HepG2 (cell line): Measurements from ENCODE around the gene KIF23. TPM values are rescaled to one million over a fixed set of nuclear protein-coding genes. Genes with fewer than 3 reads are reported as not detected.

Experiments
- HNF4G ChIP-seq, 2 experiments: sonication (generic) in 1 of 2; formaldehyde crosslinking in 1 of 2; IDR thresholded peaks; 2 replicates each; pipeline versions ENCODE4 v1.4.0 to v1.6.1; 2011 to 2020; ENCODE audit warnings: borderline replicate concordance in 2 of 2, low read depth in 2 of 2, mild to moderate bottlenecking in 2 of 2, low read length in 1 of 2, missing genetic modification reagents in 1 of 2, moderate library complexity in 1 of 2
- IKZF1 ChIP-seq: fragments of 450-650 bp; IDR thresholded peaks from 2 replicates; pipeline ENCODE4 v1.7.1; 2016
- KLF13 ChIP-seq: sonication (generic); formaldehyde crosslinking; IDR thresholded peaks from 2 replicates; pipeline ENCODE4 v1.4.0; 2020; ENCODE audit warnings: mild to moderate bottlenecking, missing genetic modification reagents
- RFXAP ChIP-seq: sonication (generic); formaldehyde crosslinking; IDR thresholded peaks from 2 replicates; pipeline ENCODE4 v1.4.0; 2020; ENCODE audit warnings: missing genetic modification reagents, borderline replicate concordance
- SETDB1 ChIP-seq: sonication (generic); formaldehyde crosslinking; IDR thresholded peaks from 2 replicates; pipeline ENCODE4 v1.5.1; 2020; ENCODE audit warnings: missing genetic modification reagents, mild to moderate bottlenecking, borderline replicate concordance
- ZNF296 ChIP-seq: sonication (generic); formaldehyde crosslinking; conservative IDR thresholded peaks from 2 replicates; pipeline ENCODE4 v1.5.0; 2020; ENCODE audit warnings: mild to moderate bottlenecking, missing genetic modification reagents
- ZNF329 ChIP-seq: sonication (generic); formaldehyde crosslinking; IDR thresholded peaks from 2 replicates; pipeline ENCODE4 v1.9.0; 2021; ENCODE audit warnings: low read depth, mild to moderate bottlenecking, missing genetic modification reagents
- ZNF781 ChIP-seq: sonication (generic); formaldehyde crosslinking; IDR thresholded peaks from 2 replicates; pipeline ENCODE4 v1.5.1; 2020; ENCODE audit warnings: borderline replicate concordance, mild to moderate bottlenecking, missing genetic modification reagents; ENCODE audit errors: not compliant biosample characterization
- ZNF839 ChIP-seq: sonication (generic); formaldehyde crosslinking; IDR thresholded peaks from 2 replicates; pipeline ENCODE4 v1.4.0; 2020; ENCODE audit warnings: missing genetic modification reagents, mild to moderate bottlenecking, borderline replicate concordance
- ZSCAN30 ChIP-seq: sonication (generic); formaldehyde crosslinking; IDR thresholded peaks from 2 replicates; pipeline ENCODE4 v1.5.0; 2020; ENCODE audit warnings: mild to moderate bottlenecking, missing genetic modification reagents
- polyA plus RNA-seq, 8 experiments: library from polyadenylated mRNA; depleted of rRNA in 3 of 8; stranded (reverse) in 7 of 8; unstranded in 1 of 8; fragments of >200 nt; fragmentation: Illumina TruSeq in 4 of 8; extraction: Trizol in 4 of 8; gene quantifications; 2 replicates each; pipeline versions ENCODE4 v1.2.1 to v1.2.3, GENCODE V29; 2011 to 2016; ENCODE audit warnings: low read depth in 4 of 8, missing spikeins in 1 of 8, mixed read lengths in 1 of 8; ENCODE audit not compliant: insufficient read depth in 1 of 8
- total RNA-seq, 5 experiments: library from RNA; depleted of rRNA; stranded (reverse); fragments of >200 nt; fragmentation: Illumina TruSeq; extraction: Trizol; gene quantifications; 2 replicates each; pipeline ENCODE4 v1.2.3, GENCODE V29; 2016; ENCODE audit warnings: low read depth in 1 of 5
- TF ChIP-seq, protein P1 (sequence below): sonication (generic); formaldehyde crosslinking; IDR thresholded peaks from 2 replicates; pipeline ENCODE4 v1.4.0; 2020; ENCODE audit warnings: missing genetic modification reagents, mild to moderate bottlenecking, borderline replicate concordance
- TF ChIP-seq, protein P2 (sequence below): sonication (generic); formaldehyde crosslinking; IDR thresholded peaks from 2 replicates; pipeline ENCODE4 v1.9.0; 2021; ENCODE audit warnings: missing genetic modification reagents, borderline replicate concordance
- TF ChIP-seq, protein P3 (sequence below): sonication (generic); formaldehyde crosslinking; IDR thresholded peaks from 2 replicates; pipeline ENCODE4 v1.9.0; 2022; ENCODE audit warnings: missing genetic modification reagents, mild to moderate bottlenecking, borderline replicate concordance
- TF ChIP-seq, protein P4 (sequence below): IDR thresholded peaks from 2 replicates; pipeline ENCODE4 v1.6.1; 2016; ENCODE audit warnings: low read depth

Gene KIF23
- total and polyA plus RNA-seq, 2 of the 13 experiments (the other 11 are each of a cell fraction or from before 2014, with no cell fraction given), result 11.3 to 38.1 TPM

DNA sequence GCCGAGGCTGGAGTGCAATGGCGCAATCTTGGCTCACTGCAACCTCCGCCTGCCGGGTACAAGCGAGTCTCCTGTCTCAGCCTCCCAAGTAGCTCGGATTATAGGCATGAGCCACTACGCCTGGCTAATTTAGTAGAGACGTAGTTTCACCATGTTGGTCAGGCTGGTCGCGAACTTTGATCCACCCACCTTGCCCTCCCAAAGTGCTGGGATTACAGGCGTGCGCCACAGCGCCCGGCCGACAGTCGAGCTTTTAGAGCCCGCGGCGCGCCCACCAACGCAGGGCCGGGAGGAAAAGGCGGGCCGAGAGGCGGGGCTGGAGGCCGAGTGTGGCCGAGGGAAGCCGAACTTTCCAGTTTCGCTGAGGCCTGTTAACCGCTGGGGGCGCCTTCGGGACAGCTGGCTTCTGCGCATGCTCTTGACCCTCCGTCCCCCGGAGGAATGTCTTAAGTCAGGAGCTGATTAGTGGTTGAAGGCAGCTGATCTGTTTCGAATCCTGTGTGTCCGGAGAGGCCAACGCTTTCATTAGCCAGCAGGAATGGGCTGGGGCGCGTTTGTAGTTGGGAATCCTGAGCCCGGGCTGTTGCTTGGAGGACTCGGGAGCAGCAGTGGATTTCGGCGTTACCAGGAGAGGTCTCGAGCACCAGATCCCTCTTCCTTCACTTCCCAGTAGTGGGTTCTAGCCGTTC lies 48.5 kb downstream of the KIF23 start (continued):
- TF ChIP-seq, protein P1, sequence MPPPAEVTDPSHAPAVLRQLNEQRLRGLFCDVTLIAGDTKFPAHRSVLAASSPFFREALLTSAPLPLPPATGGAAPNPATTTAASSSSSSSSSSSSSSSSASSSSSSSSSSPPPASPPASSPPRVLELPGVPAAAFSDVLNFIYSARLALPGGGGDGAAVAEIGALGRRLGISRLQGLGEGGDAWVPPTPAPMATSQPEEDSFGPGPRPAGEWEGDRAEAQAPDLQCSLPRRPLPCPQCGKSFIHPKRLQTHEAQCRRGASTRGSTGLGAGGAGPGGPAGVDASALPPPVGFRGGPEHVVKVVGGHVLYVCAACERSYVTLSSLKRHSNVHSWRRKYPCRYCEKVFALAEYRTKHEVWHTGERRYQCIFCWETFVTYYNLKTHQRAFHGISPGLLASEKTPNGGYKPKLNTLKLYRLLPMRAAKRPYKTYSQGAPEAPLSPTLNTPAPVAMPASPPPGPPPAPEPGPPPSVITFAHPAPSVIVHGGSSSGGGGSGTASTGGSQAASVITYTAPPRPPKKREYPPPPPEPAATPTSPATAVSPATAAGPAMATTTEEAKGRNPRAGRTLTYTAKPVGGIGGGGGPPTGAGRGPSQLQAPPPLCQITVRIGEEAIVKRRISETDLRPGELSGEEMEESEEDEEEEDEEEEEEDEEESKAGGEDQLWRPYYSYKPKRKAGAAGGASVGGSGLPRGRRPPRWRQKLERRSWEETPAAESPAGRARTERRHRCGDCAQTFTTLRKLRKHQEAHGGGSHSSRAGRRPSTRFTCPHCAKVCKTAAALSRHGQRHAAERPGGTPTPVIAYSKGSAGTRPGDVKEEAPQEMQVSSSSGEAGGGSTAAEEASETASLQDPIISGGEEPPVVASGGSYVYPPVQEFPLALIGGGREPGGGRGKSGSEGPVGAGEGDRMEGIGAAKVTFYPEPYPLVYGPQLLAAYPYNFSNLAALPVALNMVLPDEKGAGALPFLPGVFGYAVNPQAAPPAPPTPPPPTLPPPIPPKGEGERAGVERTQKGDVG (CRISPR knock-in tag), result no peak
- no peak for TF ChIP-seq SETDB1
- peak; percentile 73 for TF ChIP-seq ZNF781 (CRISPR knock-in tag)
- no peak for TF ChIP-seq KLF13
- TF ChIP-seq, protein P2, sequence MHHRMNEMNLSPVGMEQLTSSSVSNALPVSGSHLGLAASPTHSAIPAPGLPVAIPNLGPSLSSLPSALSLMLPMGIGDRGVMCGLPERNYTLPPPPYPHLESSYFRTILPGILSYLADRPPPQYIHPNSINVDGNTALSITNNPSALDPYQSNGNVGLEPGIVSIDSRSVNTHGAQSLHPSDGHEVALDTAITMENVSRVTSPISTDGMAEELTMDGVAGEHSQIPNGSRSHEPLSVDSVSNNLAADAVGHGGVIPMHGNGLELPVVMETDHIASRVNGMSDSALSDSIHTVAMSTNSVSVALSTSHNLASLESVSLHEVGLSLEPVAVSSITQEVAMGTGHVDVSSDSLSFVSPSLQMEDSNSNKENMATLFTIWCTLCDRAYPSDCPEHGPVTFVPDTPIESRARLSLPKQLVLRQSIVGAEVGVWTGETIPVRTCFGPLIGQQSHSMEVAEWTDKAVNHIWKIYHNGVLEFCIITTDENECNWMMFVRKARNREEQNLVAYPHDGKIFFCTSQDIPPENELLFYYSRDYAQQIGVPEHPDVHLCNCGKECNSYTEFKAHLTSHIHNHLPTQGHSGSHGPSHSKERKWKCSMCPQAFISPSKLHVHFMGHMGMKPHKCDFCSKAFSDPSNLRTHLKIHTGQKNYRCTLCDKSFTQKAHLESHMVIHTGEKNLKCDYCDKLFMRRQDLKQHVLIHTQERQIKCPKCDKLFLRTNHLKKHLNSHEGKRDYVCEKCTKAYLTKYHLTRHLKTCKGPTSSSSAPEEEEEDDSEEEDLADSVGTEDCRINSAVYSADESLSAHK (CRISPR knock-in tag), result no peak
- TF ChIP-seq, protein P3, sequence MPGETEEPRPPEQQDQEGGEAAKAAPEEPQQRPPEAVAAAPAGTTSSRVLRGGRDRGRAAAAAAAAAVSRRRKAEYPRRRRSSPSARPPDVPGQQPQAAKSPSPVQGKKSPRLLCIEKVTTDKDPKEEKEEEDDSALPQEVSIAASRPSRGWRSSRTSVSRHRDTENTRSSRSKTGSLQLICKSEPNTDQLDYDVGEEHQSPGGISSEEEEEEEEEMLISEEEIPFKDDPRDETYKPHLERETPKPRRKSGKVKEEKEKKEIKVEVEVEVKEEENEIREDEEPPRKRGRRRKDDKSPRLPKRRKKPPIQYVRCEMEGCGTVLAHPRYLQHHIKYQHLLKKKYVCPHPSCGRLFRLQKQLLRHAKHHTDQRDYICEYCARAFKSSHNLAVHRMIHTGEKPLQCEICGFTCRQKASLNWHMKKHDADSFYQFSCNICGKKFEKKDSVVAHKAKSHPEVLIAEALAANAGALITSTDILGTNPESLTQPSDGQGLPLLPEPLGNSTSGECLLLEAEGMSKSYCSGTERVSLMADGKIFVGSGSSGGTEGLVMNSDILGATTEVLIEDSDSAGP (CRISPR knock-in tag), result peak; percentile 74; the same call in 1 of the 2 replicates
- TF ChIP-seq, protein P4, sequence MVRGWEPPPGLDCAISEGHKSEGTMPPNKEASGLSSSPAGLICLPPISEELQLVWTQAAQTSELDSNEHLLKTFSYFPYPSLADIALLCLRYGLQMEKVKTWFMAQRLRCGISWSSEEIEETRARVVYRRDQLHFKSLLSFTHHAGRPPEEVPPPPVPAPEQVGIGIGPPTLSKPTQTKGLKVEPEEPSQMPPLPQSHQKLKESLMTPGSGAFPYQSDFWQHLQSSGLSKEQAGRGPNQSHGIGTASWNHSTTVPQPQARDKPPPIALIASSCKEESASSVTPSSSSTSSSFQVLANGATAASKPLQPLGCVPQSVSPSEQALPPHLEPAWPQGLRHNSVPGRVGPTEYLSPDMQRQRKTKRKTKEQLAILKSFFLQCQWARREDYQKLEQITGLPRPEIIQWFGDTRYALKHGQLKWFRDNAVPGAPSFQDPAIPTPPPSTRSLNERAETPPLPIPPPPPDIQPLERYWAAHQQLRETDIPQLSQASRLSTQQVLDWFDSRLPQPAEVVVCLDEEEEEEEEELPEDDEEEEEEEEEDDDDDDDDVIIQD, result peak; percentile 91
- TF ChIP-seq ZNF839 (CRISPR knock-in tag), result no peak
- TF ChIP-seq ZSCAN30, result no peak
- no peak for TF ChIP-seq IKZF1
- 0 out of 2 replicates have a peak, but pooled peaks have one; percentile 73 for TF ChIP-seq RFXAP (CRISPR knock-in tag)
- no peak for TF ChIP-seq ZNF329 (CRISPR knock-in tag)
- TF ChIP-seq HNF4G (IDR thresholded peaks at IDR 0.05; ENCODE audit: borderline replicate concordance, low read depth, low read length), result peak; percentile 45
- TF ChIP-seq HNF4G (CRISPR knock-in tag; IDR thresholded peaks at IDR 0.05; ENCODE audit: borderline replicate concordance, low read depth), result no peak
- TF ChIP-seq ZNF296, result no peak
